Stimulated activated naive CD8-positive, alpha-beta T cell treated with anti-CD3 and anti-CD28 coated beads, Interleukin-15, amount 100 ng/mL, for 72 hours (primary cell): ENCODE results near the gene DOCK4.
A peak's percentile ranks its signal among the peaks of the same experiment; 100 is the strongest.

ENCODE experiments used
- ATAC-seq: fragments of 150-1000 bp; cut with Tn5 transposase; 2 replicates; pipeline ENCODE4 v1.10.0; 2021; ENCODE audit warnings: mild to moderate bottlenecking, moderate library complexity
- DNase-seq, 2 donors: peaks; one replicate each; pipeline ENCODE4 v3.0.0; 2021 to 2022
- H3K27ac Mint-ChIP-seq, 2 donors: one replicate each; pipeline ENCODE4 v1.8.0; 2022; ENCODE audit warnings: mild to moderate bottlenecking in 2 of 2, mixed read lengths in 2 of 2, moderate library complexity in 2 of 2
- H3K27me3 Mint-ChIP-seq: one replicate; pipeline ENCODE4 v1.8.0; 2022; ENCODE audit warnings: mixed read lengths
- H3K4me1 Mint-ChIP-seq: one replicate; pipeline ENCODE4 v1.8.0; 2022; ENCODE audit warnings: mild to moderate bottlenecking, mixed read lengths
- H3K4me3 Mint-ChIP-seq, 2 donors: one replicate each; pipeline ENCODE4 v1.8.0; 2022; ENCODE audit warnings: mild to moderate bottlenecking in 2 of 2, mixed read lengths in 2 of 2, moderate library complexity in 1 of 2
- H3K9me3 Mint-ChIP-seq, 2 donors: one replicate each; pipeline ENCODE4 v1.8.0; 2022; ENCODE audit warnings: mixed read lengths in 2 of 2

DOCK4 gene

GRCh38 chr7:112031689-112032088 lies 174.5 kb downstream of the DOCK4 start:
- Mint-ChIP-seq H3K27me3 (peaks cover 15% of the 10 kb centered on the region), H3K4me1 (no peaks in the 10 kb centered on the region), H3K4me3 (no peak overlapping the region), H3K9me3 (no peaks in the 10 kb centered on the region), H3K27ac (no peak overlapping the region)
- ATAC-seq (no peak), DNase-seq (no peak)

- no peak for DNase-seq
- Mint-ChIP-seq H3K9me3 (no peaks in the 10 kb centered on the region), H3K4me1 (no peaks in the 10 kb centered on the region), H3K27ac (no peak overlapping the region), H3K4me3 (no peak overlapping the region), H3K27me3 (peaks cover 1% of the 10 kb centered on the region)
- ATAC-seq = no peak
Observed at GRCh38 chr7:112025556-112025955, 180.6 kb downstream of the DOCK4 start.

- no peak for ATAC-seq
- no peak overlapping the region for H3K27ac Mint-ChIP-seq
- no peaks in the 10 kb centered on the region for H3K27me3 Mint-ChIP-seq
- no peaks in the 10 kb centered on the region for H3K4me1 Mint-ChIP-seq
- H3K4me3 Mint-ChIP-seq = no peak overlapping the region
- no peaks in the 10 kb centered on the region for H3K9me3 Mint-ChIP-seq
- DNase-seq = no peak
Observed at GRCh38 chr7:112023786-112024185, 182.4 kb downstream of the DOCK4 start.

- H3K4me3 Mint-ChIP-seq = no peak overlapping the region
- no peak overlapping the region for H3K27ac Mint-ChIP-seq
- H3K9me3 Mint-ChIP-seq = no peaks in the 10 kb centered on the region
- ATAC-seq (no peak), DNase-seq (no peak)
- no peaks in the 10 kb centered on the region for H3K4me1 Mint-ChIP-seq
- H3K27me3 Mint-ChIP-seq = no peaks in the 10 kb centered on the region
Observed at GRCh38 chr7:112023282-112023681, 182.9 kb downstream of the DOCK4 start.

GRCh38 chr7:112022128-112022527 lies 184.1 kb downstream of the DOCK4 start:
- H3K4me3 Mint-ChIP-seq = no peak overlapping the region
- H3K27me3 Mint-ChIP-seq = no peaks in the 10 kb centered on the region
- DNase-seq = no peak
- H3K9me3 Mint-ChIP-seq = no peaks in the 10 kb centered on the region
- no peak for ATAC-seq
- no peak overlapping the region for H3K27ac Mint-ChIP-seq
- H3K4me1 Mint-ChIP-seq = no peaks in the 10 kb centered on the region

- no peak for DNase-seq
- no peaks in the 10 kb centered on the region for H3K27me3 Mint-ChIP-seq
- no peak overlapping the region for H3K27ac Mint-ChIP-seq
- H3K9me3 Mint-ChIP-seq = no peaks in the 10 kb centered on the region
- H3K4me1 Mint-ChIP-seq = no peaks in the 10 kb centered on the region
- H3K4me3 Mint-ChIP-seq = no peak overlapping the region
- no peak for ATAC-seq
Observed at GRCh38 chr7:112021379-112022044, 184.7 kb downstream of the DOCK4 start.

- H3K4me1 Mint-ChIP-seq = no peaks in the 10 kb centered on the region
- H3K27me3 Mint-ChIP-seq = no peaks in the 10 kb centered on the region
- no peak for ATAC-seq
- no peak overlapping the region for H3K4me3 Mint-ChIP-seq
- no peak for DNase-seq
- no peak overlapping the region for H3K27ac Mint-ChIP-seq
- no peaks in the 10 kb centered on the region for H3K9me3 Mint-ChIP-seq
Observed at GRCh38 chr7:112020800-112021199, 185.4 kb downstream of the DOCK4 start.

- Mint-ChIP-seq H3K4me3 (no peak overlapping the region), H3K27ac (no peak overlapping the region), H3K27me3 (no peaks in the 10 kb centered on the region), H3K9me3 (no peaks in the 10 kb centered on the region), H3K4me1 (no peaks in the 10 kb centered on the region)
- no peak for ATAC-seq
- DNase-seq = no peak
Observed at GRCh38 chr7:112019932-112020331, 186.3 kb downstream of the DOCK4 start.

- no peak for ATAC-seq
- no peaks in the 10 kb centered on the region for H3K9me3 Mint-ChIP-seq
- H3K27ac Mint-ChIP-seq = no peak overlapping the region
- H3K4me3 Mint-ChIP-seq = no peak overlapping the region
- no peaks in the 10 kb centered on the region for H3K27me3 Mint-ChIP-seq
- no peaks in the 10 kb centered on the region for H3K4me1 Mint-ChIP-seq
- no peak for DNase-seq
Observed at GRCh38 chr7:112018305-112019030, 187.7 kb downstream of the DOCK4 start.

GRCh38 chr7:112015146-112015545 lies 191.1 kb downstream of the DOCK4 start:
- Mint-ChIP-seq H3K4me1 (no peaks in the 10 kb centered on the region), H3K4me3 (no peak overlapping the region), H3K27ac (no peak overlapping the region), H3K9me3 (no peaks in the 10 kb centered on the region), H3K27me3 (no peaks in the 10 kb centered on the region)
- ATAC-seq (no peak), DNase-seq (no peak)

GRCh38 chr7:112014347-112014746 lies 191.9 kb downstream of the DOCK4 start:
- no peaks in the 10 kb centered on the region for H3K9me3 Mint-ChIP-seq
- no peaks in the 10 kb centered on the region for H3K27me3 Mint-ChIP-seq
- H3K4me3 Mint-ChIP-seq = no peak overlapping the region
- H3K27ac Mint-ChIP-seq = no peak overlapping the region
- ATAC-seq (no peak), DNase-seq (no peak)
- peaks cover 2% of the 10 kb centered on the region for H3K4me1 Mint-ChIP-seq

- Mint-ChIP-seq H3K27ac (peak overlapping the region in 1 of 2 donors; percentile 0), H3K9me3 (no peaks in the 10 kb centered on the region), H3K27me3 (no peaks in the 10 kb centered on the region), H3K4me3 (no peak overlapping the region), H3K4me1 (peaks cover 8% of the 10 kb centered on the region)
- ATAC-seq (no peak), DNase-seq (no peak)
Observed at GRCh38 chr7:112013274-112013673, 192.9 kb downstream of the DOCK4 start.

- no peak overlapping the region for H3K27ac Mint-ChIP-seq
- H3K4me3 Mint-ChIP-seq = no peak overlapping the region
- H3K4me1 Mint-ChIP-seq = peaks cover 8% of the 10 kb centered on the region
- no peaks in the 10 kb centered on the region for H3K27me3 Mint-ChIP-seq
- ATAC-seq (no peak), DNase-seq (no peak)
- H3K9me3 Mint-ChIP-seq = no peaks in the 10 kb centered on the region
Observed at GRCh38 chr7:112012242-112012641, 194.0 kb downstream of the DOCK4 start.

- Mint-ChIP-seq H3K27me3 (no peaks in the 10 kb centered on the region), H3K4me3 (no peak overlapping the region), H3K27ac (no peak overlapping the region), H3K4me1 (peaks cover 8% of the 10 kb centered on the region), H3K9me3 (no peaks in the 10 kb centered on the region)
- DNase-seq (no peak), ATAC-seq (no peak)
Observed at GRCh38 chr7:112010994-112011393, 195.2 kb downstream of the DOCK4 start.

- no peak overlapping the region for H3K27ac Mint-ChIP-seq
- H3K9me3 Mint-ChIP-seq = no peaks in the 10 kb centered on the region
- no peaks in the 10 kb centered on the region for H3K27me3 Mint-ChIP-seq
- DNase-seq (no peak), ATAC-seq (no peak)
- H3K4me1 Mint-ChIP-seq = peaks cover 8% of the 10 kb centered on the region
- no peak overlapping the region for H3K4me3 Mint-ChIP-seq
Observed at GRCh38 chr7:112010109-112010508, 196.1 kb downstream of the DOCK4 start.

GRCh38 chr7:112009081-112009480 lies 197.1 kb downstream of the DOCK4 start:
- no peak overlapping the region for H3K27ac Mint-ChIP-seq
- H3K4me1 Mint-ChIP-seq = peaks cover 8% of the 10 kb centered on the region
- ATAC-seq (peak; percentile 79), DNase-seq (no peak)
- no peak overlapping the region for H3K4me3 Mint-ChIP-seq
- H3K27me3 Mint-ChIP-seq = no peaks in the 10 kb centered on the region
- no peaks in the 10 kb centered on the region for H3K9me3 Mint-ChIP-seq

GRCh38 chr7:112007185-112007584 lies 199.0 kb downstream of the DOCK4 start:
- no peak overlapping the region for H3K4me3 Mint-ChIP-seq
- H3K27ac Mint-ChIP-seq = no peak overlapping the region
- H3K9me3 Mint-ChIP-seq = no peaks in the 10 kb centered on the region
- no peak for DNase-seq
- H3K27me3 Mint-ChIP-seq = no peaks in the 10 kb centered on the region
- ATAC-seq = no peak
- H3K4me1 Mint-ChIP-seq = peaks cover 8% of the 10 kb centered on the region
